ENCODE data around the gene CLEC4G. TPM values are rescaled to one million over a fixed set of nuclear protein-coding genes. Genes with fewer than 3 reads are reported as not detected.

CLEC4G gene
- total and polyA plus RNA-seq, 9 of the 15 experiments (the other 6 are each of a cell fraction or from before 2014, with no cell fraction given), result not detected

GRCh38 chr19:7689165-7689564 is 42.7 kb downstream of the CLEC4G start (continued):
- TF ChIP-seq NR4A1 (CRISPR knock-in tag; IDR thresholded peaks at IDR 0.05) (no peak), NR4A1 (tag; IDR thresholded peaks at IDR 0.05) (no peak)

GRCh38 chr19:7687177-7687576 is 44.7 kb downstream of the CLEC4G start:
- DNase-seq (ENCODE audit: extremely low read depth in 1 of 4, low spot score in 3 of 4) (no peak), FAIRE-seq (no peak), ATAC-seq (no peak)
- Histone ChIP-seq H3K4me1 (replicated peaks in 1 of 2; ENCODE audit: control insufficient read depth in 2 of 2, insufficient read depth in 2 of 2, low read length in 2 of 2) (peaks cover 0 to 17% of the 10 kb centered on the region in 2 experiments; a peak in 2 of 5 replicates), H3K27me3 (ENCODE audit: control insufficient read depth in 2 of 2, insufficient read depth in 2 of 2, low read length in 2 of 2) (peaks cover 0 to 39% of the 10 kb centered on the region in 2 experiments; a peak in 2 of 5 replicates), H3K9me1 (ENCODE audit: control insufficient read depth, insufficient read depth, low read length) (peaks cover 2% of the 10 kb centered on the region), H4K20me1 (replicated peaks; ENCODE audit: control insufficient read depth, insufficient read depth, low read length) (no peaks in the 10 kb centered on the region), H3K4me3 (no peak overlapping the region), H3K9ac (ENCODE audit: insufficient read depth in 1 of 2, low read depth in 2 of 2, low read length in 2 of 2) (peak overlapping the region in 1 of 2 experiments; percentile 71; a peak in 2 of 4 replicates), H3K36me3 (ENCODE audit: control insufficient read depth, insufficient read depth, low read length) (peaks cover 9% of the 10 kb centered on the region; the same call in 2 of the 3 replicates), H3K27ac (ENCODE audit: extremely low read depth, low read depth, low read length) (no peak overlapping the region), H2AFZ (ENCODE audit: low read depth, low read length) (no peak overlapping the region), H3K79me2 (ENCODE audit: control insufficient read depth, insufficient read depth, low read length) (0 out of 3 replicates have a peak, but pooled peaks cover under 1% of the 10 kb centered on the region), H3K9me3 (replicated peaks; ENCODE audit: control insufficient read depth, insufficient read depth, low read depth, low read length) (no peaks in the 10 kb centered on the region), H3K4me2 (ENCODE audit: insufficient read depth, low read length) (no peak overlapping the region)
- WGBS (ENCODE audit: insufficient coverage, low coverage, missing lambda C conversion rate), result 48% methylated on average over 12 of the region's 12 CpGs
- TF ChIP-seq POLR2G (IDR thresholded peaks at IDR 0.05; ENCODE audit: low read depth, low read length), result 0 out of 2 replicates have a peak, but pooled peaks have one; percentile 34
- TF ChIP-seq ZNF77 (CRISPR knock-in tag; IDR thresholded peaks at IDR 0.05), result no peak
- TF ChIP-seq SREBF2 (CRISPR knock-in tag; IDR thresholded peaks at IDR 0.05), result no peak
- TF ChIP-seq KDM5B (IDR thresholded peaks at IDR 0.05; ENCODE audit: insufficient replicate concordance, low read depth, low read length), result no peak
- no peak for TF ChIP-seq KDM1A (IDR thresholded peaks at IDR 0.05)
- CTCF ChIA-PET (ENCODE audit: low intra/inter-chr PET ratio), result no interaction called here
- no TSS peak for BruUV-seq (replicated peaks)
- POLR2A ChIA-PET, result no interaction called here
- in situ Hi-C loops (cut with MboI) (loop anchor here (10.0 kb wide), 1 partner anchor 332 kb away; no protein-coding TSS in a partner anchor), intact Hi-C loops (cut with micrococcal nuclease) (loop anchor here (10.0 kb wide), 1 partner anchor 332 kb away; no protein-coding TSS in a partner anchor)
